Activated naive CD4-positive, alpha-beta T cell treated with anti-CD3 and anti-CD28 coated beads, Interleukin-2, amount 50 U/mL, for 24 hours (primary cell): Measurements from ENCODE around the gene GNAQ.

ENCODE experiments used
- H3K27ac Mint-ChIP-seq: one replicate; pipeline ENCODE4 v1.8.0; 2021; ENCODE audit warnings: mild to moderate bottlenecking, mixed read lengths
- H3K27me3 Mint-ChIP-seq: one replicate; pipeline ENCODE4 v1.8.0; 2021; ENCODE audit warnings: mixed read lengths
- H3K36me3 Mint-ChIP-seq: one replicate; pipeline ENCODE4 v1.8.0; 2021; ENCODE audit warnings: mixed read lengths
- H3K4me1 Mint-ChIP-seq: one replicate; pipeline ENCODE4 v1.8.0; 2021; ENCODE audit warnings: mixed read lengths
- H3K4me3 Mint-ChIP-seq: one replicate; pipeline ENCODE4 v1.8.0; 2021; ENCODE audit warnings: mild to moderate bottlenecking, mixed read lengths
- H3K9me3 Mint-ChIP-seq: one replicate; pipeline ENCODE4 v1.8.0; 2021; ENCODE audit warnings: mixed read lengths

The GNAQ gene

DNA sequence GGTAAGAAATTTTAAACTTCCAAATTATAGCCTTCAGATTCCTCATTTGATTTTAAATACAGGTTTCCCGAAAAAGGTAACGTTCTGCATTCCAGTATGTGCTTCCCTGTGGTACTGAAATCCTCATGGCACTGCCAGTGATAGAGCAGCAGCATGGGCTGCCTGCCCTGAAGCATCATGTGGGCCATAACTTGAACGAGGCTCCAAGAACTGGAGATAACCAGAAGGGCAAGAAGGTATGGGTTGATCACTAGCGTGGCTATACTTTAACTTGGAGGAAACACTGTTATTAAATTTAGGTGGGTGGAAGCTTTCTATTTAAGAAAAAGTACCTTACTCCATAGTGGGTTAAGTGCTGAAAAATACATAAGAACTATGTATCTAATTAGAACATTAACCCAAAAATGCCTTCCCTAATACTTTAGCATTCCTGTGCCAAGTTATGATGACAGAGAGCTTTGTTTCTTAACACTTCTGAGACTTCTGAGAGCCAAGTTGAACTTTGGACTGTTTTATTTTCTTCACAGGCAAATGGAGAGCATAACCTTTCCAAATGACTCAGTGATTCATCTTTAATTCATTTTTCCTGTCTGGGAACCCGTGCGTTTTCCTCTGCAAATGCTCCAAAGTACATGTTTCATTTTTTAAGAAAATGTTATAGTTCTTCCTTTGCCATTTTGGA is 192.0 kb downstream of the GNAQ start:
- H3K4me1 Mint-ChIP-seq, result peaks cover 9% of the 10 kb centered on the region
- peaks cover 2% of the 10 kb centered on the region for H3K36me3 Mint-ChIP-seq
- no peaks in the 10 kb centered on the region for H3K27me3 Mint-ChIP-seq
- H3K27ac Mint-ChIP-seq, result no peak overlapping the region
- H3K4me3 Mint-ChIP-seq, result no peak overlapping the region
- H3K9me3 Mint-ChIP-seq, result no peaks in the 10 kb centered on the region

DNA sequence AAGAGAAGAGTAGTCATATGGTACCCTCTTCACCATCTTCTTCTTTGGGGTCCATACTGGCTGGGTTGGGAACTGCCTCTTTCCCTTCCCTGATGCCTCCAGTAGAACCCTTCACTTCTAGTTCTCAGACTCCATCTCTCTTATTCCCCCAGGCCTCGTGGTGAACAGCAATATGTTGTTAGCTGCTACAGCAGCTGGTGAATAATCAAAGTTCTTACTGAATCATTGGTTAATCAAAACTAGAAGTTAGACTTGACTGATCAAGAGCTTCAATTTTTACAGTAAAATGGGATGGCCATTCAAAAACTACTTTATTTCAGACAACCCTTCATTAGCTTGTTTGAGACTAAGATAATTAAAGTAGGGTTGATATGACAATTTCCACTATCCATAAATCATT is 192.6 kb downstream of the GNAQ start:
- peaks cover 2% of the 10 kb centered on the region for H3K36me3 Mint-ChIP-seq
- H3K4me3 Mint-ChIP-seq, result no peak overlapping the region
- no peak overlapping the region for H3K27ac Mint-ChIP-seq
- no peaks in the 10 kb centered on the region for H3K27me3 Mint-ChIP-seq
- H3K4me1 Mint-ChIP-seq, result peaks cover 9% of the 10 kb centered on the region
- no peaks in the 10 kb centered on the region for H3K9me3 Mint-ChIP-seq

DNA sequence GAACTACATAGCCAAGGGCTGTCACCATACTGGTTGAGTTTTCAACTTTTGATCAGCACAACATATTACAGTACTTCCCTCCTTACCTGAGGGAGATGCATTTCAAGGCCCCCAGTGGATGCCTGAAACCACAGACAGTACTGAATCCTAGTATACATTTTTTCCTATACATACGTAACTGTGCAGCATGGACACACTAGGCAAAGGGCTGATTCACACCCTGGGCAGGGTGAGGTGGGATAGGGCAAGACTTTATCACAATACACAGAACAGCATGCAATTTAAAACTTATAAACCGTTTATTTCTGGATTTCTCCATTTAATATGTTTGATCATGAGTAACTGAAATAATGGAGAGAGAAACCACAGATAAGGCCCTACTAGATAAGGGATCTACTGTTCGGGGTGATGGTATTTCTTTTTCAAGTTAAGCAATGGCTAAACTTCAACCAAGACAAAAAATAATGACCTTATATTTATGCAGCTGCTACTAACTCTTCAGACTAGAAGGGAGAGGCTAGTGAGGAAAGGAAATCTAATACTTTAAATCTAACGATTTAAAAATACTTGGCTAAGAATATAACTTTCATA is 196.6 kb downstream of the GNAQ start:
- no peaks in the 10 kb centered on the region for H3K27me3 Mint-ChIP-seq
- H3K4me3 Mint-ChIP-seq, result no peak overlapping the region
- H3K4me1 Mint-ChIP-seq, result peaks cover 19% of the 10 kb centered on the region
- H3K27ac Mint-ChIP-seq, result no peak overlapping the region
- peaks cover 2% of the 10 kb centered on the region for H3K36me3 Mint-ChIP-seq
- H3K9me3 Mint-ChIP-seq, result no peaks in the 10 kb centered on the region

DNA sequence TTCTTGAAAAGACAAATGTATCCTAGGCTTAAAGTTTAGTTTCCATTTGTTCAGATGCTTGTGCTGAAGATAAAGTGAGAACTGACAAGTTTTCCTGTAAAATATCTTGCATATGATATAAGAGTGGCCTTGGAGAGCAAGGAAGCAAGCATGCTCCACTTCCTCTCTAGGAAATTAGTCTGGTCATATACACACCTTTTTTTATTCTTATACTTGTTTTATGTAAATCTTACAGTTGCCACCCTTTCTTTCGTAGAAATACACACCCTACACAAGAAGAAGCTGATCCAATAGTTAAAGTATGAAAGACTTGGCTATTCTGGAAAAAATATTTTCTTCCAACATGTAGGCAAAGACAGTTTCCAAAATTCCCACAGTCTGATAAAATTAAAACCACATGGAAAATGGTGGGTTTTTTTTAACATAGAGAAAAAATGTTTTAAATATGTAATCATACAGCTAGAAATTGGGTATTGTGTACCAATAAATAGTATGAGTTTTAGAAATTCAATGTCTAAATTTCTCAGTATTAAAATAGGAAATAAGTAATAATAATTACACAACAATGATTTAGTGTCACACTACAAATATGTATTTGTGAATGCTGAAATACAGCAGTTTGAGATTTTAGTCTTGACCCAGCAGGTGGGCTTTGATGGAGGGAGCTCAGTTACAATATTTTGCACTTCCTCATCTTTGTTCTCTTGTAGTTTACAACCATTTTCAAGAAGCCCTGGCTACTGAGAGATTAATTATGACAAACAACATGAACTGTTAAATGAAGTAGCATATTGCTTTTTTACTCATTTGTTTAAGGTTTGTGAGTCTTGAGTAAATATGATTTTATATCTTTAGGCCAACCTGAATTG is 197.8 kb downstream of the GNAQ start:
- Mint-ChIP-seq H3K4me1 (peaks cover 30% of the 10 kb centered on the region), H3K27me3 (no peaks in the 10 kb centered on the region), H3K36me3 (no peaks in the 10 kb centered on the region), H3K4me3 (no peak overlapping the region), H3K9me3 (no peaks in the 10 kb centered on the region), H3K27ac (no peak overlapping the region)

DNA sequence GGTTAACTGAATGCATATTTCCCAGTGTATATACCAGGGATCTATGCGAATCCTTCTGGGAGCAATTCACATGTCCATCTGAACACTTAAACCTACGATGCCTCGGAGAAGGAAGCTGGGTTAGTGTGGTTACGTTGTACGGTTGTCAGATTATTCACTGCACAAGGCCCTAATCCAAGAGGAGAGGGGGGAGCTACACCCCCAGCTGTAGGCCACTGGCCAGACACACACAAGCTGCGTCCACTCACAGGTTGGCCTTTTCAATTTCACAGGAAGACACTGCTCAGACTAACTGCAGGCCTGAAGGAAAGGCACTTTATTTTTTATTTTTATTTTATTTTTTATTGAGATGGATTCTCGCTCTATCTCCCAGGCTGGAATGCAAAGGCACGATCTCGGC is 199.0 kb downstream of the GNAQ start:
- Mint-ChIP-seq H3K9me3 (no peaks in the 10 kb centered on the region), H3K4me3 (no peak overlapping the region), H3K4me1 (peaks cover 38% of the 10 kb centered on the region), H3K36me3 (no peaks in the 10 kb centered on the region), H3K27ac (no peak overlapping the region), H3K27me3 (no peaks in the 10 kb centered on the region)

DNA sequence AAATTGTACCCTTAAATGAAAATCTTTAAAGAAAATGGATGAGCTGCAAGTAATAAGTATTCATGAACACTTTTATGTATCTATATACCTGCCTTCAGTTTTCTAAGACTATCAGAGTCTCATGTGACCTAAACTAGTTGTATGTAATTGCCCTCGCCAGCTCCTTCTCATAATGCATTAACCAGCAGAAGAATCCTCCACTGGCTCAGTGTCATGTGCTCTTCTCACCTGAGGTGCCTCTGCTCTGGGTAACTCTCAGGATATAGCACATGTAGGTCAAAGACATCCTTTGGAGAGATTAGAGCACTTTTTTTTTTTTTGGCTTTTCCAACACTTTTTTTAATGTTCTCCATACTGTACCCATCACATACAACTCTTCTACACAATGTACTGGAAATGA is 199.8 kb downstream of the GNAQ start:
- H3K9me3 Mint-ChIP-seq, result no peaks in the 10 kb centered on the region

DNA sequence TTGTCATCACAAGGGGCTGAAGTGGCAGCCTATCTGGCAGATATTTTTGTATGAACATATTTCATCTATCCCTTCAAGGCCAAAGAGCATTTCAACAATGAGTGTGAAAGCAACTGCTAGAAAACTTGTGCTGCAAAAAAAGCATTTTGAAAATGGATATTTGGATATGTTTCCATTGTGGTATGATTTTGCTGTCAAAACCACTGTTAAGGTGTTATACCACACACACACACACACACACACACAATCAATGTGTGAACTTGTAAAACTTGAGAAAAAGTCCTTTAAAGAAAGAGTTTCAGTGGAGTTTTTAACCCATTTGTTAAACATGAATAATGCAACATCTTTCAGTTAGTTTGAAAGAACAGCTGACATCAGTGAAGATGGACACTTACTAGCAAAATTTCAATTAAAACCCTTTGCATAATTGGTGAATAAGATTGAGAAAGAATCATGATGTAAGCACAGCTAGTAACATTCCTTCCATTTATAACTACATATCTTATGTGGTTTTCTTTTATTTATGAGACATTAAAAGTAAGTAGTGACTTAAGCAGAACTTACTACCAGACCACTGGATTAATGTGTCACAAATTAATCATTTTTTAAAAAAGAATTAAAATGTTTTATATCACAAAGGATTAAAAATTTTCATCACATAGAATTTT is 200.9 kb downstream of the GNAQ start:
- H3K27me3 Mint-ChIP-seq, result no peaks in the 10 kb centered on the region
- no peak overlapping the region for H3K4me3 Mint-ChIP-seq
- no peaks in the 10 kb centered on the region for H3K36me3 Mint-ChIP-seq
- no peak overlapping the region for H3K27ac Mint-ChIP-seq
- peaks cover 47% of the 10 kb centered on the region for H3K4me1 Mint-ChIP-seq
- H3K9me3 Mint-ChIP-seq, result no peaks in the 10 kb centered on the region

More for the DNA sequence above, 199.8 kb downstream of the GNAQ start:
- no peaks in the 10 kb centered on the region for H3K27me3 Mint-ChIP-seq
- no peak overlapping the region for H3K27ac Mint-ChIP-seq
- H3K4me3 Mint-ChIP-seq, result no peak overlapping the region
- no peaks in the 10 kb centered on the region for H3K36me3 Mint-ChIP-seq
- peaks cover 46% of the 10 kb centered on the region for H3K4me1 Mint-ChIP-seq

DNA sequence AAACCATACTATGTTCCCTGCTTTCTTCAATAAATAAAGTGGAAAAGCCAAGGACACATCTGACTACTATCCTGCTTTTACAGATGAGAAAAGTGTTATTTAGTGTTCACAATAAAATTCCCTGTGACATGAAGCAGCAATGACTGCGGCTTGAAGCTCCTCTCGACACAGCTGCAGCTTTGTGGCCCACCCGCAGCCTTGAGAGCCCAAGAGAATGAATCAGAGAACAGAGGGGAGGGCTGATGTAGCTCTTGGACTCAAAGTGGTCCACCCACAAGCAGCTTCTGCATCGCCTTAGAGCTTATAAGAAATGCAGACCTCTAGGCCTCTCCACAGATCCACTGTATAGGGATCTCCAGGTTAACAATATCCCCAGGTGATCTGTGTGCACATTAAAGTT is 202.2 kb downstream of the GNAQ start:
- H3K4me3 Mint-ChIP-seq, result no peak overlapping the region
- H3K9me3 Mint-ChIP-seq, result no peaks in the 10 kb centered on the region
- H3K27ac Mint-ChIP-seq, result no peak overlapping the region
- no peaks in the 10 kb centered on the region for H3K27me3 Mint-ChIP-seq
- peaks cover 47% of the 10 kb centered on the region for H3K4me1 Mint-ChIP-seq
- H3K36me3 Mint-ChIP-seq, result peaks cover 2% of the 10 kb centered on the region

DNA sequence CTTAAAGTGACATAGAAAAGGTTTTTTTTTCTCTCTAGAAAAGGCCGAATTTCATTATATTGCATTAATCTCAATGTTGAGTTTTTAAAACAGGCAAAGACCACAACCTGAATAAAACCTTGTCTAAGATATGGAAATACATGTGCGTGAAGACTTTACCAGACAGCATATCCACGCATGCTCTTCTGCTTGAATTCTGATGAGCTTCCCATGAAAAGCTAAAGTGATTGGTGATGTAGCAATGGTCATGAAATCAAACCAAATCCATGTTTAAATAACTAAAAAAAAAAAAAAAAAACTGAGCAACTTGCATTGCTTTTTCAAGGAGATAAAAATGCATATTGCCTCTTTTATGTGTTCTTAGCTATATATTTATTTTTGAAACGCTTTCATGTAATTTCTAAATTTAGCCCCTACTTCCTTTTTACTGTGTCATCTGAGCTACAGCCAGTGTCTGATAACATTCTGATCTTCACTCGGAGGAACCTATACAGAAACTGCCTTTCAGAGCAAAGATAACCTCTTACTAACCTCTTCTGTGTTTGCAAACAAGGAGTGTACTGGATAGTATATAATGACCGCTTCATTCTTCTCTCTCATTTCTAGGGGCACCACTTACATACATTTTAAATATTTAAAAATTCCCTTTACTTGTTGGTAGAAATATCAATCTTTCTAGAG is 204.4 kb downstream of the GNAQ start:
- Mint-ChIP-seq H3K9me3 (no peaks in the 10 kb centered on the region), H3K4me1 (peaks cover 46% of the 10 kb centered on the region), H3K4me3 (peak overlapping the region; percentile 63), H3K27ac (peak overlapping the region; percentile 78), H3K36me3 (peaks cover 2% of the 10 kb centered on the region), H3K27me3 (no peaks in the 10 kb centered on the region)

DNA sequence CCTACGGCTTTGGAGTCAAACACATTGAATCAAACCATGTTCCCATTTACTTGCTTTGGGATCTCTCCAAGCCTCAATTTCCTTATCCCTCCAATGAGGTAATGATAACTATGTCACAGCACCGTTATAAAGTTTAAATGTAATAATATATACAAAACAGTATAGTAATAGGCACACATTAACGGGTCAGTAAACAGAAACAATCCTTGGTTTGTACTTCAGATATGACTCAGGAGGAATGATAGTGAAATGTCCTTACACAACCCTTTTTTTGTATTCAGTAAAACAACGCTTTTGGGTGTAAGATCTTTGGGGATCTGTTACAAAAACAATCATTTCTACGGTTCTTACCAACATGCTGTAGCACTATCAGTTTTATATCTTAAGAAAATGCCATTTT is 205.0 kb downstream of the GNAQ start:
- H3K36me3 Mint-ChIP-seq, result peaks cover 2% of the 10 kb centered on the region
- peaks cover 40% of the 10 kb centered on the region for H3K4me1 Mint-ChIP-seq
- H3K9me3 Mint-ChIP-seq, result no peaks in the 10 kb centered on the region

DNA sequence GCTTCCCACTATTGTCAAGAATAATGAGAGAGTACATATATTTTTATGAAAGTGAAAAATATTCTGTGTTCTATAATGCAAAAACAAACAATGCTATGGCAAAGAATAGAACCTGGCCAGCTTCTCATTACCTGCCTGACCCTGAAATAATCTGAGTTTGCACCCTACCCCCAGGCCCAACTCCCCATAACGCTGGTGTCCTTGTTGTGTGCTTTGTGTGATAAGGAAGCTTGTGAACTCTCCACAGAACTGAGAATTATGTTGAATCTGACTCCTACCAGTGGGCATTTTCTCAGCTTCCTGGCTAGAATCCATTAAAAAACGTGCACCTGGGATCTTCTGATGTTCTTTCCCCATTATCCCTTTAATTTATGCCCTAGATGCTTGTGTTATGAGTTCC is 205.5 kb downstream of the GNAQ start:
- Mint-ChIP-seq H3K27ac (no peak overlapping the region), H3K27me3 (no peaks in the 10 kb centered on the region), H3K4me1 (peaks cover 40% of the 10 kb centered on the region), H3K36me3 (peaks cover 2% of the 10 kb centered on the region), H3K4me3 (no peak overlapping the region), H3K9me3 (no peaks in the 10 kb centered on the region)

More for the DNA sequence above, 205.0 kb downstream of the GNAQ start:
- H3K4me3 Mint-ChIP-seq, result no peak overlapping the region
- H3K27me3 Mint-ChIP-seq, result no peaks in the 10 kb centered on the region
- no peak overlapping the region for H3K27ac Mint-ChIP-seq

DNA sequence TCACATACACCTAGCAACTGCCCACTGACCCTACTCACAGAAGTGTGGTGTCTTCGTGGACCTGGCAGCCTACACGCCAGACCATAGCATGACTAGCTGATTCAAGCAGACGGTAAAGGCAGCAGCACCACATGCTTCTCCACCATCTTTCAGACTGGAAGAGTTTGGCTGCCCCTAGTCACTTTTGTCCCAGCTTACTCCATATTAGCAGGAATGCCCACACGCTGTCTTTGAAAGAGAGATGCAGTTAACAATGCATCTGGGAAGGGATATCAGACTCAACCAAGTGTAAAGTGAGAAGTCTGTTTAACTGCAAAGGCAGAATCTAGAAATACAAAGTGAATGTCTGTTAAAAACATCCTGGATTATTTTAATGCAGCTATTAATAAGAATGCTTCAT is 206.2 kb downstream of the GNAQ start:
- Mint-ChIP-seq H3K9me3 (no peaks in the 10 kb centered on the region), H3K4me3 (no peak overlapping the region), H3K4me1 (peaks cover 38% of the 10 kb centered on the region), H3K27me3 (no peaks in the 10 kb centered on the region), H3K36me3 (peaks cover 2% of the 10 kb centered on the region), H3K27ac (no peak overlapping the region)

DNA sequence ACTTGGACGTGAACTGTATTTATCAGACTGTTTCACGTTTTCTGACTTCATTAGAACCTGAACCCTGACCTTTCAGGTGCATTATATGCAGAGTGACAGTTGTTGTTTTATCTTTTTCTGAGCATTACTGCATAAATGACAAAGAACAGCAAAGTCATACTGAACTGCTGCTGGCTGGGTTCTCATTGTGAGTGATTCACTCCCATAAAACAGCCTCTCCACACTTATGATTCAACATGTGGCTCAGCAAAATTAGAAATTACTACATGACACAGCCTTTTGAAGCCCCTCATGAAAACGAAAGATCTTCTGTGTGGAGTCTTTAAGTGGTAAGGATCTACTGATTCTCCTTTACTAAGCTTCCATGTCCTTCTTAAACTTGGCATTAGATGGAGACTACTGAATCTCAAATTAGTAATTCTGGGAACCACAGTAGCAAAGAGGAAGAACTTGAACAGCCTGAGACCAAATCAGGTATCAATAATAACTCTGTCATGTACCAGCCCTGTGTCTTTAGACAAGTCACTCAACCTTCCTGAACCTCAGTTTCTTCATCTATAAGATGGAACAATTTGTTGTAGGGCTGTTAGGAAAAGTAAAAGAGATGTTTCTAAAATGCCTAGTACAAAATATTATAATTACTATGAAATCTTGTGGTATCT is 211.2 kb downstream of the GNAQ start:
- no peak overlapping the region for H3K27ac Mint-ChIP-seq
- no peaks in the 10 kb centered on the region for H3K9me3 Mint-ChIP-seq
- peaks cover 4% of the 10 kb centered on the region for H3K36me3 Mint-ChIP-seq
- H3K27me3 Mint-ChIP-seq, result no peaks in the 10 kb centered on the region
- H3K4me1 Mint-ChIP-seq, result peaks cover 6% of the 10 kb centered on the region
- H3K4me3 Mint-ChIP-seq, result no peak overlapping the region

DNA sequence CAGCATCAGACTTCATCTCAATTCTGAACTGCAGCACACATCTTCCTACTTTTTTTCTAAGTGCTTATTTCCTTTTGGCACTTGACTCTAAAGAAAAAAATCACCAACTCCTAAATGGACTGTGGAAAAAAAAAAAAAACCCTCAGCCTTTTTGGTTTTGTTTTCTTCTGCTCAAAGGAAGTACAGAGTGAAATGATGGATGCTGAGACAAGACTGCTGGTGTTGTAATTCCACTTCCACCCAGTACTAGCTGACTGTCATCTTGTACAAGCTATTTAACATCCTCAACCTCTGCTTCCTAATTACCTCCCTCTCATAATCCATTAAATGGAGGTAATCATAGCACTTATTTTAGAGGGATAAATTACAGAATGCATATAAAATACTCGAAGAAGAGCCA is 212.0 kb downstream of the GNAQ start:
- Mint-ChIP-seq H3K36me3 (peaks cover 5% of the 10 kb centered on the region), H3K27me3 (no peaks in the 10 kb centered on the region), H3K27ac (no peak overlapping the region), H3K4me1 (peaks cover 6% of the 10 kb centered on the region), H3K4me3 (no peak overlapping the region), H3K9me3 (no peaks in the 10 kb centered on the region)
